ENCODE measurements around the gene FDXR. TPM values are rescaled to one million over a fixed set of nuclear protein-coding genes. Genes with fewer than 3 reads are reported as not detected.

FDXR gene
- total and polyA plus RNA-seq, 2 donors (not counting 3 experiments of a cell fraction or from before 2014, with no cell fraction given): 19.7 to 33.4 TPM

GRCh38 chr17:74832421-74832820 is 40.4 kb downstream of the FDXR start:
- no peaks in the 10 kb centered on the region for H3K9me1 ChIP-seq (replicated peaks; ENCODE audit: control insufficient read depth, extremely low read depth, insufficient read depth, low read length)
- H3K79me2 ChIP-seq (ENCODE audit: control insufficient read depth, insufficient read depth, low read length): no peaks in the 10 kb centered on the region
- ChIA-PET POLR2A (no interaction called here), CTCF (interaction anchor here (2.5 kb wide), 1 partner anchor 11 kb away, joined by 15 read pairs; no protein-coding TSS in a partner anchor)
- no TSS peak for BruUV-seq (replicated peaks)
- FAIRE-seq (no peak), DNase-seq (ENCODE audit: low read depth, low spot score) (no peak)
- no peaks in the 10 kb centered on the region for H3K9me3 ChIP-seq (replicated peaks; ENCODE audit: control insufficient read depth, insufficient read depth, low read length)
- no peaks in the 10 kb centered on the region for H3K36me3 ChIP-seq (ENCODE audit: control insufficient read depth in 2 of 2, extremely low read depth in 1 of 2, insufficient read depth in 2 of 2, low read length in 2 of 2)
- no peak overlapping the region for H3K9ac ChIP-seq (replicated peaks; ENCODE audit: extremely low read depth, insufficient read depth, low read length)
- H3K27me3 ChIP-seq (ENCODE audit: control insufficient read depth in 2 of 2, insufficient read depth in 2 of 2, low read length in 2 of 2): no peaks in the 10 kb centered on the region
- H3K27ac ChIP-seq (ENCODE audit: insufficient read depth, low read depth, low read length): no peak overlapping the region
- H3K4me3 ChIP-seq (replicated peaks in 1 of 3; ENCODE audit: insufficient read depth in 1 of 3, low read depth in 1 of 3, low read length in 3 of 3): no peak overlapping the region
- H2AFZ ChIP-seq (ENCODE audit: low read depth, low read length): no peak overlapping the region
- dilution Hi-C loops (cut with MboI; ENCODE audit: extremely low pct_ligation_motif_present, low sequenced_read_pairs) (no loop called here), intact Hi-C loops (cut with micrococcal nuclease) (no loop called here)
- no peaks in the 10 kb centered on the region for H4K20me1 ChIP-seq (replicated peaks; ENCODE audit: control insufficient read depth, extremely low read depth, insufficient read depth, low read length)
- no peaks in the 10 kb centered on the region for H3K4me1 ChIP-seq (ENCODE audit: control insufficient read depth, extremely low read depth, insufficient read depth, low read length)
- TF ChIP-seq POLR2A (IDR thresholded peaks at IDR 0.05; ENCODE audit: low read depth, low read length) (no peak), JUN (IDR thresholded peaks at IDR 0.05; ENCODE audit: borderline replicate concordance, insufficient read depth, insufficient read length, low read depth) (no peak), POLR2AphosphoS5 (IDR thresholded peaks at IDR 0.05; ENCODE audit: insufficient read depth, low read depth, low read length) (no peak), GATA2 (IDR thresholded peaks at IDR 0.05; ENCODE audit: insufficient read depth, insufficient read length, low read depth, low read length) (no peak), MYC (IDR thresholded peaks at IDR 0.05; ENCODE audit: low read depth, low read length) (no peak), EZH2 (IDR thresholded peaks at IDR 0.05; ENCODE audit: borderline replicate concordance, low read depth, low read length, severe bottlenecking) (no peak), FOS (IDR thresholded peaks at IDR 0.05; ENCODE audit: borderline replicate concordance, insufficient read depth, low read length) (no peak), MAX (IDR thresholded peaks at IDR 0.05; ENCODE audit: insufficient read depth, insufficient read length) (no peak)
- TF ChIP-seq, protein P1, sequence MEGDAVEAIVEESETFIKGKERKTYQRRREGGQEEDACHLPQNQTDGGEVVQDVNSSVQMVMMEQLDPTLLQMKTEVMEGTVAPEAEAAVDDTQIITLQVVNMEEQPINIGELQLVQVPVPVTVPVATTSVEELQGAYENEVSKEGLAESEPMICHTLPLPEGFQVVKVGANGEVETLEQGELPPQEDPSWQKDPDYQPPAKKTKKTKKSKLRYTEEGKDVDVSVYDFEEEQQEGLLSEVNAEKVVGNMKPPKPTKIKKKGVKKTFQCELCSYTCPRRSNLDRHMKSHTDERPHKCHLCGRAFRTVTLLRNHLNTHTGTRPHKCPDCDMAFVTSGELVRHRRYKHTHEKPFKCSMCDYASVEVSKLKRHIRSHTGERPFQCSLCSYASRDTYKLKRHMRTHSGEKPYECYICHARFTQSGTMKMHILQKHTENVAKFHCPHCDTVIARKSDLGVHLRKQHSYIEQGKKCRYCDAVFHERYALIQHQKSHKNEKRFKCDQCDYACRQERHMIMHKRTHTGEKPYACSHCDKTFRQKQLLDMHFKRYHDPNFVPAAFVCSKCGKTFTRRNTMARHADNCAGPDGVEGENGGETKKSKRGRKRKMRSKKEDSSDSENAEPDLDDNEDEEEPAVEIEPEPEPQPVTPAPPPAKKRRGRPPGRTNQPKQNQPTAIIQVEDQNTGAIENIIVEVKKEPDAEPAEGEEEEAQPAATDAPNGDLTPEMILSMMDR (IDR thresholded peaks at IDR 0.05; ENCODE audit: extremely low read depth in 1 of 2, insufficient read depth in 1 of 2, low read depth in 1 of 2, low read length in 2 of 2): no peak
- H3K4me2 ChIP-seq (ENCODE audit: insufficient read depth, low read length): no peak overlapping the region

Data from endothelial cell of umbilical vein (primary cell).